AG04449 (cell line): ENCODE results near the gene AEBP1.

ENCODE experiments used
- CTCF ChIA-PET: fragments of 350-600 bp; formaldehyde crosslinking; extraction: SDS; loops from one replicate; lab custom pipeline; 2021; ENCODE audit warnings: antibody characterized with exemption; lab: Yijun Ruan, JAX
- POLR2A ChIA-PET: fragments of 400-600, 350-600 bp; formaldehyde crosslinking; extraction: SDS; loops from one replicate; lab custom pipeline; 2020; ENCODE audit warnings: antibody characterized with exemption, inconsistent platforms; lab: Yijun Ruan, JAX
- DNase-seq: peaks from one replicate; pipeline ENCODE4 v3.0.0-alpha.2; 2010; ENCODE audit warnings: low read depth, low spot score
- H3K4me3 ChIP-seq: 2 replicates; pipeline ENCODE4 v1.5.1; 2011; ENCODE audit warnings: low read depth, mild to moderate bottlenecking, control low read depth, low read length
- CTCF ChIP-seq: IDR thresholded peaks from one replicate; pipeline ENCODE4 v1.5.1; 2011; ENCODE audit warnings: mild to moderate bottlenecking, moderate library complexity, low read length, control low read depth, inconsistent platforms; ENCODE audit not compliant: insufficient read depth; ENCODE audit errors: missing control alignments

AEBP1 gene

GRCh38 chr7:44154703-44155102, 50.6 kb downstream of the AEBP1 start:
- ChIA-PET POLR2A (no interaction called here), CTCF (no interaction called here)
- H3K4me3 ChIP-seq = no peak overlapping the region
- no peak for DNase-seq
- no peak for TF ChIP-seq CTCF

- ChIA-PET CTCF (no interaction called here), POLR2A (no interaction called here)
- H3K4me3 ChIP-seq = no peak overlapping the region
- no peak for TF ChIP-seq CTCF
- DNase-seq = no peak
These were observed 51.3 kb downstream of the AEBP1 start for GRCh38 chr7:44155191-44156185.

- no peak for TF ChIP-seq CTCF
- ChIA-PET CTCF (no interaction called here), POLR2A (no interaction called here)
- H3K4me3 ChIP-seq = no peak overlapping the region
- no peak for DNase-seq
These were observed 52.4 kb downstream of the AEBP1 start for GRCh38 chr7:44156453-44157010.

GRCh38 chr7:44157116-44158080, 53.3 kb downstream of the AEBP1 start:
- no peak for DNase-seq
- ChIA-PET CTCF (no interaction called here), POLR2A (no interaction called here)
- H3K4me3 ChIP-seq = no peak overlapping the region
- no peak for TF ChIP-seq CTCF

- DNase-seq = no peak
- H3K4me3 ChIP-seq = no peak overlapping the region
- ChIA-PET POLR2A (no interaction called here), CTCF (no interaction called here)
- no peak for TF ChIP-seq CTCF
These were observed 54.1 kb downstream of the AEBP1 start for GRCh38 chr7:44158096-44158872.
